CD4-positive, alpha-beta T cell treated with Interleukin-1 beta for 1 hour (primary cell): ENCODE data around the gene GLI1.
"Not testable (repeated sequence)": the region's sequence is repeated elsewhere in the genome, so short reads cannot be mapped to it uniquely, and the experiment has no call there.

ENCODE experiments used
- DNase-seq, 2 donors: peaks; one replicate each; pipeline ENCODE4 v3.0.0-alpha.2; 2020 to 2022

GLI1 gene

GRCh38 chr12:57441846-57442427 lies 17.6 kb upstream of the GLI1 start:
- DNase-seq = no peak

DNA sequence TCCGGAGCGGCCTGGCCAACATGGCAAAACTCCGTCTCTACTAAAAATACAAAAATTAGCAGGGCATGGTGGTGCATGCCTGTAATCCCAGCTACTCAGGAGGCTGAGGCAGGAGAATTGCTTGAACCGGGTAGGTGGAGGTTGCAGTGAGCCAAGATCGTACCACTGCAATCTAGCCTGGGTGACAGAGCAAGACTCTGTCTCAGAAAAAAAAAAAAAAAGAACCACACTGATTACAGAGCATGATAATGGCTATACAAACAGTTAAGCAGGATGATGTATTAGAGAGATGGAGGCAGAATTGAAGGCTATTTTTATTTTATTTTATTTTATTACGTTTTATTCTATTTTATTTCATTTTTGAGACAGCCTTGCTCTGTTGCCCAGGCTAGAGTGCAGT lies 15.2 kb upstream of the GLI1 start:
- not testable (repeated sequence) for DNase-seq

DNA sequence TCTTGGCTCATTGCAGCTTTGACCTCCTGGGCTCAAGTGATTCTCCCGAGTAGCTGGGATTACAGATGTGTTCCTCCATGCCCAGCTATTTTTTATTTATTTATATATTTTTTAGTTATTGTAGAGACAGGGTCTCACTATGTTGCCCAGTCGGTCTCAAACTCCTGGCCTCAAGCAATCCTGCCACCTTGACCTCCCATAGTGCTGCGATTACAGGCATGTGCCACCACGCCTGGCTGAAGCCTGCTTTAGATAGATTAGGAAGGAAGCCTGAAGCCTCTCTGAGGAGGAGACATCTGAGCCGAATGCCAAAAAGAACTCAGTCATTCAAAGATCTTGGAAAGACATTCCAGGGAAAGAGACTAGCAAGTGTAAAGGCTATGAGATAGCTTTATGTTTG lies 14.8 kb upstream of the GLI1 start:
- no peak for DNase-seq

DNA sequence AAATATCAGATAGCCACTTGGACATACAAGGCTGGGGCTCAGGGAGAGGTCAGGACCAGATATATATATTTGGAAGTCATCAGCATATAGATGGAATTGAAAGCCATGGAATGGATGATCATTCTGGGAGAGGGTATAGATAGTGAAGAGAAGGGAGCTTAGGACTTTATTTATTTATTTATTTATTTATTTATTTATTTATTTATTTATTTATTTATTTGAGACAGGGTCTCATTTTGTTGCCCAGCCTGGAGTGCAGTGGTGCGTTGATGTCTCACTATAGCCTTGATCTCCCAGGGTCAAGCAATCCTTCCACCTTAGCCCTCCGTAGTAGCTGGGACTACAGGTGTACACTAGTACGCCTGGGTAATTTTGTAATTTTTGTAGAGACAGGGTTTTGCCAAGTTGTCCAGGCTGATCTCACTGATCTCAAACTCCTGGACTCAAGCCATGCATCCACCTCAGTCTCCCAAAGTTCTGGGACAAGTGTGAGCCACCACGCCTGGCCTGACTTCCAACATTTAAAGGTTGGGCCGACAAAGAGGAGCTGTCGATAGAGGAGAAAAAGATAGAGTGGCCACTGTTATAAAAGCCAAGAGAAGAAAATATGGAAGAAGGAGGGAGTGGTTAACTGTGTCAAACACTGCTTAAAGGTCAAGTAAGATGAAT lies 13.2 kb upstream of the GLI1 start:
- no peak for DNase-seq

DNA sequence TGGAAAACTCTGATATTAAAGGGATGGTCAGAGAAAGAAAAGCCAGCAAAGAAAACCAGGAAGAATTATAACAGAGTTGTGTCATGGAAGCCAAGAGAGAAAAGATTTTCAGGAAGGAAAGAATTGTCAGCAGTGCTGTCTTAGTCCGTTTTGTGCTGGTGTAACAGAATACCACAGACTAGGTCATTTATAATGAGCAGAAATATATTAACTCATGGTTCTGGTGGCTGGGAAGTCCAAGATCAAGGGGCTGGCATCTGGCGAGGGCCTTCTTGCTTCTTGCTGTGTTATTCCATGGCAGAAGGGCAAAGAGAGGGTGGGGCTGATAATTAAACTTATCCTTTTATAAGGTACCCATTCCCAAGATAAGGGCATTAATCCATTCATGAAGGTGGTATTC lies 10.9 kb upstream of the GLI1 start:
- no peak for DNase-seq

DNA sequence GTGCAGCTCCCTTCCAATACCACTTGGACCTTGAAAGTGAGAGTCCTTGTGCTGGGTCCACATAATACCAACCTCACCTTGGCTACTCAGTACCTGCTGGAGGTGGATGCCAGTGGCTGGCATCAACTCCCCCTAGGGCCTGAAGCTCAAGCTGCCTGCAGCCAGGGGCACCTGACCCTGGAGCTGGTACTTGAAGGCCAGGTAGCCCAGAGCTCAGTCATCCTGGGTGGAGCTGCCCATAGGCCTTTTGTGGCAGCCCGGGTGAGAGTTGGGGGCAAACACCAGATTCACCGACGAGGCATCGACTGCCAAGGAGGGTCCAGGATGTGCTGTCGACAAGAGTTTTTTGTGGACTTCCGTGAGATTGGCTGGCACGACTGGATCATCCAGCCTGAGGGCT lies 10.2 kb upstream of the GLI1 start:
- no peak for DNase-seq

DNA sequence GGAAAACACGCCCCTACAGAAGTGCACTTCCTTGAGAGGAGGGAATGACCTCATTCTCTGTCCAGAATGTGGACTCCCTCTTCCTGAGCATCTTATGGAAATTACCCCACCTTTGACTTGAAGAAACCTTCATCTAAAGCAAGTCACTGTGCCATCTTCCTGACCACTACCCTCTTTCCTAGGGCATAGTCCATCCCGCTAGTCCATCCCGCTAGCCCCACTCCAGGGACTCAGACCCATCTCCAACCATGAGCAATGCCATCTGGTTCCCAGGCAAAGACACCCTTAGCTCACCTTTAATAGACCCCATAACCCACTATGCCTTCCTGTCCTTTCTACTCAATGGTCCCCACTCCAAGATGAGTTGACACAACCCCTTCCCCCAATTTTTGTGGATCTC lies 9.5 kb upstream of the GLI1 start:
- no peak for DNase-seq

DNA sequence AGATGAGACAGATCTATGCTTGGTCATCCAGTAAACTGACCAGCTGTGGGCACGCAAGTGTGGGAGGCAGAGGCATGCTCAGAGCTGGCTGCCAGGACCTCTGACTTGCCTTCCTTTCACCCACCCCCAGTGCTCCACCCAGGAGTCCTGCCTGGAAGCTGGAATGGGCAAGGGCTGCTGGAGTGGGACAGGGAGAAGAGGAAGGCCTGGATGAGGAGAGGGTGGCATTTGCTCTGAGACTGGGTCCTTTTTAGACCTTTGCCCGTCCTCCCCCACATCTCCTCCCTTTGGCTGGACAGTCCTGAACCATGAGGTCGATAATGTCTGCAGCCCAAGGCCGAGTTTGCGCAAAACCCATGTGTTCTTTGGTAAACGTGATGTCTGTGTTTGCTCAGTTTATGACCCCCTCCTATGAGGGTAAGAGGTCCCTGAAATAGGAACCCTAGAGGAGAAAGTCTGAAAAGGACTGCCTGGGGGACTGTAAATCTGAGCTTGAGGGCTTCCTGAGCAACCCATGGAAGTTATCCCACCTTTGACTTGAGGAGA lies 8.3 kb upstream of the GLI1 start:
- no peak for DNase-seq

DNA sequence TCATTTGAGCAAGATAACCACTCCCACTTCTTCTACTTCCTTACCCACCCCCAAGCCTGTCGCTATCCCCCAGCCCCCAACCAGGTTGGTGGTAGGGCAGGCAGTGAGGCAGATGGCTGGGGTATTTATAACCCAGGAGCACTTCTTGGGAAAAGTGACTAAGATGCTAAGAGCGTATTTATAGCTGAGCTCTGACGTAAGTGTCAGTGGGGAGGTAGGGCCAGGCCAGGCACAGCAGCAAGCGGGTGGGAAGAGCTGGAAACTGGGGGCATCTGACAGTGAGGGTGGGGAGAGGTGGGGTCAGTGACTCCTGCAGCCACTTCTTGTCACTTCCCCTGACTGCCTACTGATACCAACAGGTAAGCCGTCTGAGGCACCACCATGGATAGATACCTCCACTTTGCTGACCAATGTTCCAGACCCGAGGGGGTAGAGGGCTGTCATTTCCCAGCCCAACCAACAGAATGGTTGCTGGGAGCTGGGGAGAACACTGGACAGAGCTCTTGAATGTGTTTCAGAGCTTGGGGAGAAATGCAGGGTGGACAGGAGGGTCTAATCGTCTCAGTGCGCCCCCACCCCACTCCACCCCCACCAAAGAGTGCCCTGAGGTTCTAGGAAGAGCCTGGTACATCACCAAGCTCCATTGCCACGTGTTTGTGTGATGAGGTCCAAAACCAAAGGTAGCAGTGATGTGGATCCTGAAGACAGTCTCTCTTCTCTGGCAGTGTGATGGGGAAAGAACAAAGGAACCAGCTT lies 7.2 kb upstream of the GLI1 start:
- DNase-seq = no peak

GRCh38 chr12:57452937-57453509 lies 6.6 kb upstream of the GLI1 start:
- peak; percentile 42 to 56 for DNase-seq

DNA sequence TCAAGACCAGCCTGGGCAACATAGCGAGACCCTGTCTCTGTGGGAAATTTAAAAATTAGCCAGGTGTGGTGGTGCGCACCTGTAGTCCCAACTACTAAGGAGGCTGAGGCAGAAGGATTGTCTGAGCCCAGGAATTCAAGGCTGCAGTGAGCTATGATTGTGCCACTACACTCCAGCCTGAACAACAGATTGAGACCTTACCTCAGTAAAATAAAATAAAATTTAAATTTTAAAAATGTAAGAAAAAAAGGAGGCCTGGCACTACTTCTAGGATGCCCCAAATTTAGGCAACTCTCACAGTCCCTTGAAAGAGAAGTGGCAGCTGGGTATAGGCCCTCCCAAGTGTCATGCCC lies 5.4 kb upstream of the GLI1 start:
- DNase-seq = no peak

GRCh38 chr12:57454566-57455373 lies 4.8 kb upstream of the GLI1 start, which contains the start of gene INHBE:
TSS of gene INHBE (plus strand) at chr12:57455307. CDS start at chr12:57455537, 230 bp downstream.
- DNase-seq = no peak

- no peak for DNase-seq
These were observed 4.0 kb upstream of the GLI1 start for GRCh38 chr12:57455374-57456144.

GRCh38 chr12:57456145-57456700 lies 3.4 kb upstream of the GLI1 start:
- peak; percentile 60 to 65 for DNase-seq

DNA sequence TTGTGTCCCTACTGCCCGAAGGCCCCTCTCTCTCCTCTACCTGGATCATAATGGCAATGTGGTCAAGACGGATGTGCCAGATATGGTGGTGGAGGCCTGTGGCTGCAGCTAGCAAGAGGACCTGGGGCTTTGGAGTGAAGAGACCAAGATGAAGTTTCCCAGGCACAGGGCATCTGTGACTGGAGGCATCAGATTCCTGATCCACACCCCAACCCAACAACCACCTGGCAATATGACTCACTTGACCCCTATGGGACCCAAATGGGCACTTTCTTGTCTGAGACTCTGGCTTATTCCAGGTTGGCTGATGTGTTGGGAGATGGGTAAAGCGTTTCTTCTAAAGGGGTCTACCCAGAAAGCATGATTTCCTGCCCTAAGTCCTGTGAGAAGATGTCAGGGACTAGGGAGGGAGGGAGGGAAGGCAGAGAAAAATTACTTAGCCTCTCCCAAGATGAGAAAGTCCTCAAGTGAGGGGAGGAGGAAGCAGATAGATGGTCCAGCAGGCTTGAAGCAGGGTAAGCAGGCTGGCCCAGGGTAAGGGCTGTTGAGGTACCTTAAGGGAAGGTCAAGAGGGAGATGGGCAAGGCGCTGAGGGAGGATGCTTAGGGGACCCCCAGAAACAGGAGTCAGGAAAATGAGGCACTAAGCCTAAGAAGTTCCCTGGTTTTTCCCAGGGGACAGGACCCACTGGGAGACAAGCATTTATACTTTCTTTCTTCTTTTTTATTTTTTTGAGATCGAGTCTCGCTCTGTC lies 2.7 kb upstream of the GLI1 start:
- DNase-seq = no peak

DNA sequence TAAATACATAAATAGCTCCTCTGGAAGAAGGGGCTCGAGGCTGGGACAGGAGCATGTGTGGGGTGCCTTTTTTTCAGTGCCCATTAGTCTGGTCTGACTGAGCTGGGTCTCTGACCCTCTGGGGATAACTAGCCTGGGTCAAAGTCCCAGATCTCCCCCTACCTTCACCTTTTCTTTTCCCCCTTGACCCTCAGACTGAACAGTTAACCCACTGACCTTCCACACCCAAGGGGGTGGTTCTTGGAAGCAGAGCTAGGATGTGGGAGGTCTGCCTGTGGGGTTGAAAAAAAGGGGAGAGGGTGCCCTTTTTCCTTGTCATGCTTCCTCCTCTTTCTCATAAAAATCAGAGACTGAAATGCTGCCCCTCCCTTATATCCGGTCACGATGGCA lies 925 bp upstream of the GLI1 start:
- no peak for DNase-seq

- peak; percentile 95 to 96 for DNase-seq
These were observed 383 bp upstream of the GLI1 start for GRCh38 chr12:57459055-57459749.

GRCh38 chr12:57460468-57460784 lies 841 bp downstream of the GLI1 start:
- DNase-seq = no peak

DNA sequence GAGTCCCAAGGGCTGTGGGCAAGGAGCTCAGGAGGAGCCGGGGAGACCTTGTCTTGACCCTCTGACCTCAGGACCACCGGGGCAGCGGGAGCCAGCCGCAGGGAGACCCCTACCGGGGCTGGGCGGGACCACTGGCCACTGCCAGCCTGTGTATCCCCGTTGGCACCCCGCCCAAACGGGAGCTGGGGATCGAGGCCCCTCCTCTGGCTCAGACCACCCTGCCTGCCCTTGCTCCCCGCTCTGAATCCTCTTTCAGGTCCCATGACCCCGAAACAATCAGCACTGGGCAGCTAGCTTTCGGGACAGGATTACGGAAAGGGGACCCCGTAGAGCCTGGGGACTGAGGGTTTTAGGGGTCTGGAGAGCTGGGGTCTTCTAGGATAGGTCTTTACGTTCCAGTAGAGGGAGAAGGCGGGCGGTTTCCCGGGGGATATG lies 1.3 kb downstream of the GLI1 start:
- DNase-seq = no peak

DNA sequence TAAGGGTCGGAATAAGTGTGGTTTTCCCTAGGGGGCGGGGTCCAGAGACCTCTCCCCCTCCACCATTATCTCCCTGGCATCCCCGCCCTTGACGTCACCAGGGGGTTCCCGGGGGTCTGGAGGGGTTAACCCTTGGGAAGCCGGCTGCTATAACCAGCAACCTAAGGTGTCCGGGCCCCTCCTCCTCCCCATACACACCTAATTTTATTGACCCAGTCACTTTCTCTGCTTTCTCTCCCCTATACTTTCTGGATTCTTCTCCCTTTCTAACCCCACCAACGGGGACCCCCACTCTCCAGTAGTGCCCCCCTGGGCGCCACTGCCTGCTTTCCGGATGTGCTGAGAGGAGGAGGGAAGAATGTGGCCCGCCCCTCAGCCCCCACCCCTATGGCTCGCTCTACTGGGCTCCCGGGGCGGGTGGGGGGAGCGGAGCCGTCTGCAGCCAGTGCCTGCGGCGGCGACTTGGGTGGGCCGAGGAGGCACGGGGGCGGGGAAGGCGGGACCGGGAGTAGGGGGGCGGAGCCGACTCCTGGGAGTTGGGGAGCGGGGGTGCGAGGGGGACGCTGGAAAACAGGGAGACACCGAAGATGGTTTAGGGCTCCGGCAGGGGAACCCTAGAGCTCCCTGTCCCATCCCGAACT lies 1.8 kb downstream of the GLI1 start:
- peak; percentile 37 to 67 for DNase-seq
